HCT116 (cell line): ENCODE results near the gene AKAP8. TPM values are rescaled to one million over a fixed set of nuclear protein-coding genes. Genes with fewer than 3 reads are reported as not detected.

ENCODE experiments used
- ATAC-seq: fragments of 200-7000 bp; cut with Tn5 transposase; 2 replicates; pipeline ENCODE4 v1.9.1; 2020; ENCODE audit warnings: mild to moderate bottlenecking, moderate library complexity
- BruUV-seq: library from RNA; stranded (reverse); fragments of 400-500 nt; replicated peaks from 2 replicates; lab custom pipeline; 2021; lab: Mats Ljungman, UMichigan
- CTCF ChIA-PET: fragments of 300-600 bp; sonication (Branson Sonifier 250); formaldehyde crosslinking; loops from one replicate; lab custom pipeline; 2021; ENCODE audit warnings: antibody characterized with exemption; lab: Charles Lee
- POLR2A ChIA-PET: fragments of 300-600, 350-600 bp; sonication (Branson Sonifier 250); formaldehyde crosslinking; loops from one replicate; lab custom pipeline; 2021; ENCODE audit warnings: antibody characterized with exemption; lab: Charles Lee
- RAD21 ChIA-PET, 2 experiments: fragments of 300-600 bp; sonication (Branson Sonifier 250); formaldehyde crosslinking; loops; one replicate each; lab custom pipeline; 2023; ENCODE audit warnings: low total read pairs in 2 of 2; ENCODE audit not compliant: uncharacterized antibody in 2 of 2, unreplicated experiment in 2 of 2, low non-redundant PET in 1 of 2; lab: Charles Lee
- DNase-seq: peaks from one replicate; pipeline ENCODE4 v3.0.0-alpha.2; 2010; ENCODE audit warnings: low read depth, low spot score
- H2AFZ ChIP-seq: fragments of 200-600 bp; shearing (Covaris generic), sonication (generic); 2 replicates; pipeline ENCODE4 v1.6.1; 2017; ENCODE audit warnings: low read depth, mixed run types, mixed read lengths, antibody characterized with exemption, low read length; ENCODE audit not compliant: poor library complexity, severe bottlenecking
- H3K27ac ChIP-seq: 2 replicates; pipeline ENCODE4 v1.5.1; 2012; ENCODE audit warnings: low read depth, low read length
- H3K27me3 ChIP-seq: fragments of 200-600 bp; sonication (generic); 2 replicates; pipeline ENCODE4 v1.6.1; 2016; ENCODE audit warnings: mixed run types, low read length, mixed read lengths; ENCODE audit not compliant: insufficient read depth
- H3K36me3 ChIP-seq, 2 experiments: fragments of 200-500 bp in 1 of 2; fragments of 200-600 bp in 1 of 2; sonication (Bioruptor generic) in 1 of 2; sonication (generic) in 1 of 2; 2 replicates each; pipeline versions ENCODE4 v1.5.1 to v1.6.1; 2014 to 2016; ENCODE audit warnings: low read length in 2 of 2, inconsistent platforms in 1 of 2, mixed read lengths in 1 of 2, mixed run types in 1 of 2; ENCODE audit not compliant: insufficient read depth in 2 of 2, control insufficient read depth in 1 of 2
- H3K4me1 ChIP-seq, 2 experiments: fragments of 200-600 bp in 1 of 2; sonication (generic) in 1 of 2; 2 replicates each; pipeline versions ENCODE4 v1.5.1 to v1.6.1; 2012 to 2017; ENCODE audit warnings: low read length in 2 of 2, inconsistent platforms in 1 of 2, mild to moderate bottlenecking in 1 of 2, mixed read lengths in 1 of 2, mixed run types in 1 of 2, moderate library complexity in 1 of 2; ENCODE audit not compliant: insufficient read depth in 2 of 2, control insufficient read depth in 1 of 2
- H3K4me2 ChIP-seq: fragments of 200-600 bp; sonication (generic); 2 replicates; pipeline ENCODE4 v1.6.1; 2017; ENCODE audit warnings: mixed run types, low read length, mixed read lengths
- H3K4me3 ChIP-seq, 2 experiments: fragments of 200-600 bp in 1 of 2; sonication (generic) in 1 of 2; replicated peaks in 1 of 2; 2 replicates each; pipeline ENCODE4 v1.5.1; 2011 to 2016; ENCODE audit warnings: low read length in 2 of 2, control low read depth in 1 of 2, low read depth in 1 of 2, mild to moderate bottlenecking in 1 of 2, mixed read lengths in 1 of 2, mixed run types in 1 of 2
- H3K79me2 ChIP-seq: fragments of 200-600 bp; sonication (generic); 2 replicates; pipeline ENCODE4 v1.6.1; 2017; ENCODE audit warnings: mild to moderate bottlenecking, mixed run types, low read length, moderate library complexity, mixed read lengths; ENCODE audit not compliant: insufficient read depth
- H3K9ac ChIP-seq: fragments of 200-600 bp; sonication (generic); 2 replicates; pipeline ENCODE4 v1.6.1; 2016; ENCODE audit warnings: low read length, mixed read lengths
- H3K9me2 ChIP-seq: fragments of 200-600 bp; sonication (generic), shearing (Covaris generic); 2 replicates; pipeline ENCODE4 v1.6.1; 2017; ENCODE audit warnings: mixed run types, mild to moderate bottlenecking, moderate library complexity; ENCODE audit not compliant: insufficient read depth
- H3K9me3 ChIP-seq, 2 experiments: fragments of 200-500 bp in 1 of 2; fragments of 200-600 bp in 1 of 2; sonication (Bioruptor generic) in 1 of 2; sonication (generic) in 1 of 2; 2 replicates each; pipeline ENCODE4 v1.6.1; 2014 to 2017; ENCODE audit warnings: low read length in 2 of 2, mixed read lengths in 2 of 2, inconsistent platforms in 1 of 2, low read depth in 1 of 2, mild to moderate bottlenecking in 1 of 2, mixed run types in 1 of 2, moderate library complexity in 1 of 2; ENCODE audit not compliant: control insufficient read depth in 1 of 2, insufficient read depth in 1 of 2
- H4K20me1 ChIP-seq: fragments of 200-600 bp; sonication (generic), shearing (Covaris generic); 2 replicates; pipeline ENCODE4 v1.6.1; 2017; ENCODE audit warnings: mixed run types, mild to moderate bottlenecking, moderate library complexity; ENCODE audit not compliant: insufficient read depth
- CBX3 ChIP-seq: IDR thresholded peaks from 2 replicates; pipeline ENCODE4 v1.6.1; 2012; ENCODE audit warnings: low read depth
- CEBPB ChIP-seq: IDR thresholded peaks from 2 replicates; pipeline ENCODE4 v1.6.1; 2012; ENCODE audit warnings: low read depth
- EGR1 ChIP-seq: IDR thresholded peaks from 2 replicates; pipeline ENCODE4 v1.6.1; 2012; ENCODE audit warnings: low read depth
- ELF1 ChIP-seq: IDR thresholded peaks from 2 replicates; pipeline ENCODE4 v1.6.1; 2012; ENCODE audit warnings: low read depth, borderline replicate concordance
- EZH2phosphoT487 ChIP-seq: fragments of 200-600 bp; IDR thresholded peaks from 2 replicates; pipeline ENCODE4 v1.6.1; 2018; ENCODE audit warnings: antibody characterized with exemption, borderline replicate concordance
- FOSL1 ChIP-seq: IDR thresholded peaks from 2 replicates; pipeline ENCODE4 v1.6.1; 2012; ENCODE audit warnings: low read depth
- JUND ChIP-seq: IDR thresholded peaks from 2 replicates; pipeline ENCODE4 v1.6.1; 2012
- POLR2AphosphoS5 ChIP-seq: IDR thresholded peaks from 2 replicates; pipeline ENCODE4 v1.6.1; 2011; ENCODE audit warnings: mild to moderate bottlenecking, low read depth, low read length, moderate library complexity
- RAD21 ChIP-seq: IDR thresholded peaks from 2 replicates; pipeline ENCODE4 v1.6.1; 2012; ENCODE audit warnings: low read depth, mild to moderate bottlenecking
- SIN3A ChIP-seq: IDR thresholded peaks from 2 replicates; pipeline ENCODE4 v1.6.1; 2012; ENCODE audit warnings: low read depth
- SP1 ChIP-seq: IDR thresholded peaks from 2 replicates; pipeline ENCODE4 v1.6.1; 2012; ENCODE audit warnings: low read depth
- SRF ChIP-seq: IDR thresholded peaks from 2 replicates; pipeline ENCODE4 v1.6.1; 2012; ENCODE audit warnings: low read depth
- YY1 ChIP-seq: IDR thresholded peaks from 2 replicates; pipeline ENCODE4 v1.6.1; 2011; ENCODE audit warnings: low read length, low read depth, moderate library complexity, mild to moderate bottlenecking; ENCODE audit not compliant: insufficient replicate concordance; ENCODE audit errors: extremely low read depth
- ZFX ChIP-seq: fragments of 450-650 bp; IDR thresholded peaks from 2 replicates; pipeline ENCODE4 v1.6.1; 2017
- ZNF274 ChIP-seq: fragments of 200-500 bp; sonication (Bioruptor generic); IDR thresholded peaks from 2 replicates; pipeline ENCODE4 v1.6.1; 2014; ENCODE audit warnings: mild to moderate bottlenecking, low read depth, low read length, inconsistent platforms
- intact Hi-C: fragments of 100-400 bp; cut with micrococcal nuclease; formaldehyde crosslinking; loops from 2 replicates; pipeline ENCODE4 v1.10.0; 2022
- total RNA-seq: library from RNA; stranded (reverse); gene quantifications from one replicate; pipeline ENCODE4 v1.2.1, GENCODE V29; 2021; ENCODE audit not compliant: unreplicated experiment
- TF ChIP-seq, protein P1 (sequence below), 3 experiments: fragments of 200-600 bp in 1 of 3; sonication (generic) in 1 of 3; IDR thresholded peaks in 2 of 3; conservative IDR thresholded peaks in 1 of 3; 2 replicates each; pipeline ENCODE4 v1.5.1; 2012 to 2017; ENCODE audit warnings: low read depth in 2 of 3, low read length in 2 of 3, antibody characterized with exemption in 1 of 3, borderline replicate concordance in 1 of 3, control low read depth in 1 of 3, mild to moderate bottlenecking in 1 of 3, mixed read lengths in 1 of 3, mixed run types in 1 of 3, moderate library complexity in 1 of 3; ENCODE audit not compliant: insufficient read depth in 1 of 3
- TF ChIP-seq, protein P2 (sequence below): IDR thresholded peaks from 2 replicates; pipeline ENCODE4 v1.6.1; 2012
- TF ChIP-seq, protein P3 (sequence below): IDR thresholded peaks from 2 replicates; pipeline ENCODE4 v1.6.1; 2011; ENCODE audit warnings: mild to moderate bottlenecking, low read length, moderate library complexity; ENCODE audit not compliant: insufficient replicate concordance; ENCODE audit errors: extremely low read depth

The AKAP8 gene
- total RNA-seq, 1 experiment from 2014 or later: 50.6 TPM

DNA sequence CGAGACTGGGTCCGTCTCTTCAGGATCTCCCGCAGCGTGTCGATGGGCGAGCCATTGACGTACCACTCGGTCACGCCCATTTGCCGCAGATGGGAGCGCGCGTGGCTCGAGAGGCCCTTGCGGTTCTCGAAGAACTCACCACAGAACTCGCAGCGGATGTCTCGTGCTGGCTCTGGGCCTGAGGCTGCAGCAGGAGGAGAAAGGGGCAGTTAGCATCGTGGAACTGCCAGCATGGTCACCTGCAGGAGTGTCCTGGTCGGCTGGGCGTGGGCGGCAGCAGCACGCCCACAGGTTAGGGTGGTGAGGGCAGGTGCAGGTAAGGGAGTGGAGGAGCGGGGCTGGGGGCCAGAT is 47.7 kb upstream of the AKAP8 start:
- CTCF ChIA-PET: no interaction called here
- no TSS peak for BruUV-seq

More for the DNA sequence above, 47.7 kb upstream of the AKAP8 start:
- no peaks in the 10 kb centered on the region for H4K20me1 ChIP-seq
- no peaks in the 10 kb centered on the region for H3K9me2 ChIP-seq
- H3K9ac ChIP-seq: no peak overlapping the region
- H3K27me3 ChIP-seq: no peaks in the 10 kb centered on the region
- intact Hi-C loops: no loop called here
- H3K79me2 ChIP-seq: peaks cover 54% of the 10 kb centered on the region
- H3K4me2 ChIP-seq: no peak overlapping the region
- ChIA-PET RAD21 (no interaction called here), POLR2A (no interaction called here)
- no peak overlapping the region for H2AFZ ChIP-seq
- TF ChIP-seq RAD21: no peak
- TF ChIP-seq CBX3: no peak
- TF ChIP-seq EGR1: no peak
- no peak for TF ChIP-seq JUND
- TF ChIP-seq, protein P1, sequence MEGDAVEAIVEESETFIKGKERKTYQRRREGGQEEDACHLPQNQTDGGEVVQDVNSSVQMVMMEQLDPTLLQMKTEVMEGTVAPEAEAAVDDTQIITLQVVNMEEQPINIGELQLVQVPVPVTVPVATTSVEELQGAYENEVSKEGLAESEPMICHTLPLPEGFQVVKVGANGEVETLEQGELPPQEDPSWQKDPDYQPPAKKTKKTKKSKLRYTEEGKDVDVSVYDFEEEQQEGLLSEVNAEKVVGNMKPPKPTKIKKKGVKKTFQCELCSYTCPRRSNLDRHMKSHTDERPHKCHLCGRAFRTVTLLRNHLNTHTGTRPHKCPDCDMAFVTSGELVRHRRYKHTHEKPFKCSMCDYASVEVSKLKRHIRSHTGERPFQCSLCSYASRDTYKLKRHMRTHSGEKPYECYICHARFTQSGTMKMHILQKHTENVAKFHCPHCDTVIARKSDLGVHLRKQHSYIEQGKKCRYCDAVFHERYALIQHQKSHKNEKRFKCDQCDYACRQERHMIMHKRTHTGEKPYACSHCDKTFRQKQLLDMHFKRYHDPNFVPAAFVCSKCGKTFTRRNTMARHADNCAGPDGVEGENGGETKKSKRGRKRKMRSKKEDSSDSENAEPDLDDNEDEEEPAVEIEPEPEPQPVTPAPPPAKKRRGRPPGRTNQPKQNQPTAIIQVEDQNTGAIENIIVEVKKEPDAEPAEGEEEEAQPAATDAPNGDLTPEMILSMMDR (IDR thresholded peaks at IDR 0.05 in 2 of 3, conservative IDR thresholded peaks at IDR 0.05 in 1 of 3; ENCODE audit: borderline replicate concordance in 1 of 3, insufficient read depth in 1 of 3, low read depth in 2 of 3, low read length in 2 of 3): no peak
- TF ChIP-seq CEBPB: no peak
- TF ChIP-seq YY1: no peak
- TF ChIP-seq, protein P2, sequence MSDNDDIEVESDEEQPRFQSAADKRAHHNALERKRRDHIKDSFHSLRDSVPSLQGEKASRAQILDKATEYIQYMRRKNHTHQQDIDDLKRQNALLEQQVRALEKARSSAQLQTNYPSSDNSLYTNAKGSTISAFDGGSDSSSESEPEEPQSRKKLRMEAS: no peak
- TF ChIP-seq ELF1: no peak
- TF ChIP-seq EZH2phosphoT487: no peak
- TF ChIP-seq SRF: no peak
- TF ChIP-seq ZFX: no peak
- TF ChIP-seq, protein P3, sequence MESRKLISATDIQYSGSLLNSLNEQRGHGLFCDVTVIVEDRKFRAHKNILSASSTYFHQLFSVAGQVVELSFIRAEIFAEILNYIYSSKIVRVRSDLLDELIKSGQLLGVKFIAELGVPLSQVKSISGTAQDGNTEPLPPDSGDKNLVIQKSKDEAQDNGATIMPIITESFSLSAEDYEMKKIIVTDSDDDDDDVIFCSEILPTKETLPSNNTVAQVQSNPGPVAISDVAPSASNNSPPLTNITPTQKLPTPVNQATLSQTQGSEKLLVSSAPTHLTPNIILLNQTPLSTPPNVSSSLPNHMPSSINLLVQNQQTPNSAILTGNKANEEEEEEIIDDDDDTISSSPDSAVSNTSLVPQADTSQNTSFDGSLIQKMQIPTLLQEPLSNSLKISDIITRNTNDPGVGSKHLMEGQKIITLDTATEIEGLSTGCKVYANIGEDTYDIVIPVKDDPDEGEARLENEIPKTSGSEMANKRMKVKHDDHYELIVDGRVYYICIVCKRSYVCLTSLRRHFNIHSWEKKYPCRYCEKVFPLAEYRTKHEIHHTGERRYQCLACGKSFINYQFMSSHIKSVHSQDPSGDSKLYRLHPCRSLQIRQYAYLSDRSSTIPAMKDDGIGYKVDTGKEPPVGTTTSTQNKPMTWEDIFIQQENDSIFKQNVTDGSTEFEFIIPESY: no peak
- no peak for TF ChIP-seq SP1
- TF ChIP-seq ZNF274: no peak
- no peak for TF ChIP-seq POLR2AphosphoS5
- no peak for TF ChIP-seq FOSL1
- no peak for TF ChIP-seq SIN3A
- H3K4me1 ChIP-seq: peaks cover 12 to 14% of the 10 kb centered on the region in 2 experiments; a peak in 3 of 4 replicates
- no peak overlapping the region; the same call in 1 of the 2 replicates for H3K27ac ChIP-seq
- ATAC-seq: no peak
- H3K9me3 ChIP-seq: no peaks in the 10 kb centered on the region
- no peak for DNase-seq
- peaks cover 20 to 53% of the 10 kb centered on the region in 2 experiments; a peak in 3 of 4 replicates for H3K36me3 ChIP-seq
- H3K4me3 ChIP-seq: no peak overlapping the region
